Keratinocyte (primary cell): ENCODE data around the gene ZBTB38. TPM values are rescaled to one million over a fixed set of nuclear protein-coding genes. Genes with fewer than 3 reads are reported as not detected.

ENCODE experiments used
- DNase-seq: peaks from one replicate; pipeline ENCODE4 v3.0.0-alpha.2; 2011; ENCODE audit warnings: low read depth, missing footprints, low spot score
- FAIRE-seq: peaks from 2 replicates; lab custom pipeline; 2011; peaks lifted over from hg19 to GRCh38; lab: Jason Lieb, UNC
- H2AFZ ChIP-seq: 2 replicates; pipeline ENCODE4 v1.6.0; 2012; ENCODE audit warnings: low read length, control low read depth, inconsistent platforms; ENCODE audit not compliant: control insufficient read depth
- H3K27ac ChIP-seq: 2 replicates; pipeline ENCODE4 v1.5.1; 2011; ENCODE audit warnings: low read length; ENCODE audit not compliant: control insufficient read depth, insufficient read depth
- H3K27me3 ChIP-seq: 3 replicates; pipeline ENCODE4 v1.6.0; 2011; ENCODE audit warnings: low read length; ENCODE audit not compliant: control insufficient read depth, insufficient read depth; ENCODE audit errors: extremely low read depth
- H3K36me3 ChIP-seq, 2 experiments: 2 replicates in 1 of 2; 3 replicates in 1 of 2; pipeline ENCODE4 v1.5.1; 2011; ENCODE audit warnings: low read length in 2 of 2, mild to moderate bottlenecking in 1 of 2; ENCODE audit not compliant: control insufficient read depth in 2 of 2, insufficient read depth in 2 of 2; ENCODE audit errors: extremely low read depth in 1 of 2
- H3K4me1 ChIP-seq: 3 replicates; pipeline ENCODE4 v1.5.1; 2011; ENCODE audit warnings: low read length; ENCODE audit not compliant: control insufficient read depth, insufficient read depth; ENCODE audit errors: extremely low read depth
- H3K4me2 ChIP-seq: 3 replicates; pipeline ENCODE4 v1.6.0; 2011; ENCODE audit warnings: low read depth, low read length; ENCODE audit not compliant: control insufficient read depth, insufficient read depth; ENCODE audit errors: extremely low read depth
- H3K4me3 ChIP-seq, 3 experiments: fragments of 200-600 bp in 1 of 3; sonication (generic) in 1 of 3; 2 replicates in 2 of 3; 3 replicates in 1 of 3; pipeline ENCODE4 v1.5.1; 2011 to 2016; ENCODE audit warnings: low read length in 3 of 3, mild to moderate bottlenecking in 3 of 3, control low read depth in 2 of 3, inconsistent platforms in 1 of 3, low read depth in 1 of 3, mixed read lengths in 1 of 3, mixed run types in 1 of 3, moderate library complexity in 1 of 3; ENCODE audit not compliant: control insufficient read depth in 2 of 3, insufficient read depth in 2 of 3; ENCODE audit errors: extremely low read depth in 1 of 3
- H3K79me2 ChIP-seq: 2 replicates; pipeline ENCODE4 v1.6.0; 2012; ENCODE audit warnings: low read length; ENCODE audit not compliant: control insufficient read depth, insufficient read depth
- H3K9ac ChIP-seq: 3 replicates; pipeline ENCODE4 v1.6.0; 2011; ENCODE audit warnings: low read length; ENCODE audit not compliant: control insufficient read depth, insufficient read depth; ENCODE audit errors: extremely low read depth
- H3K9me1 ChIP-seq: 3 replicates; pipeline ENCODE4 v1.6.0; 2011; ENCODE audit warnings: low read length; ENCODE audit not compliant: control insufficient read depth, insufficient read depth; ENCODE audit errors: extremely low read depth
- H3K9me3 ChIP-seq: 2 replicates; pipeline ENCODE4 v1.5.1; 2012; ENCODE audit warnings: low read depth, low read length; ENCODE audit not compliant: control insufficient read depth
- H4K20me1 ChIP-seq: 3 replicates; pipeline ENCODE4 v1.6.0; 2011; ENCODE audit warnings: low read length; ENCODE audit not compliant: control insufficient read depth, insufficient read depth; ENCODE audit errors: extremely low read depth
- EZH2 ChIP-seq: IDR thresholded peaks from one replicate; pipeline ENCODE4 v1.6.1; 2012; ENCODE audit warnings: inconsistent platforms, mild to moderate bottlenecking, low read length, moderate library complexity
- dilution Hi-C: fragments of 300-500 bp; cut with MboI; formaldehyde crosslinking; loops from one replicate; pipeline ENCODE4 v1.7.0; 2020; ENCODE audit warnings: low sequenced_read_pairs; ENCODE audit not compliant: extremely low pct_ligation_motif_present
- polyA plus RNA-seq, 5 experiments: library from polyadenylated mRNA; depleted of rRNA in 3 of 5; stranded (reverse) in 3 of 5; stranded (forward) in 1 of 5; unstranded in 1 of 5; fragments of >200 nt; gene quantifications; 1 replicate in 1 of 5; 2 replicates in 3 of 5; 3 replicates in 1 of 5; pipeline versions ENCODE4 v1.2.1 to v1.2.3, GENCODE V29; 2011 to 2012; ENCODE audit warnings: missing spikeins in 2 of 5, low read depth in 1 of 5, low replicate concordance in 1 of 5
- TF ChIP-seq, protein P1 (sequence below), 3 experiments: IDR thresholded peaks in 1 of 3; conservative IDR thresholded peaks in 1 of 3; optimal IDR thresholded peaks in 1 of 3; 2 replicates in 2 of 3; 3 replicates in 1 of 3; pipeline versions ENCODE3 to v1.5.1; 2011; ENCODE audit warnings: low read length in 3 of 3, mild to moderate bottlenecking in 3 of 3, moderate library complexity in 2 of 3, control low read depth in 1 of 3, inconsistent platforms in 1 of 3; ENCODE audit not compliant: insufficient read depth in 2 of 3; ENCODE audit errors: extremely low read depth in 1 of 3

ZBTB38 gene
- polyA plus RNA-seq, 1 donor (not counting 4 experiments of a cell fraction or from before 2014, with no cell fraction given) = 34.9 TPM

GRCh38 chr3:141328286-141329166 lies 39.8 kb upstream of the ZBTB38 start:
- TF ChIP-seq, protein P1, sequence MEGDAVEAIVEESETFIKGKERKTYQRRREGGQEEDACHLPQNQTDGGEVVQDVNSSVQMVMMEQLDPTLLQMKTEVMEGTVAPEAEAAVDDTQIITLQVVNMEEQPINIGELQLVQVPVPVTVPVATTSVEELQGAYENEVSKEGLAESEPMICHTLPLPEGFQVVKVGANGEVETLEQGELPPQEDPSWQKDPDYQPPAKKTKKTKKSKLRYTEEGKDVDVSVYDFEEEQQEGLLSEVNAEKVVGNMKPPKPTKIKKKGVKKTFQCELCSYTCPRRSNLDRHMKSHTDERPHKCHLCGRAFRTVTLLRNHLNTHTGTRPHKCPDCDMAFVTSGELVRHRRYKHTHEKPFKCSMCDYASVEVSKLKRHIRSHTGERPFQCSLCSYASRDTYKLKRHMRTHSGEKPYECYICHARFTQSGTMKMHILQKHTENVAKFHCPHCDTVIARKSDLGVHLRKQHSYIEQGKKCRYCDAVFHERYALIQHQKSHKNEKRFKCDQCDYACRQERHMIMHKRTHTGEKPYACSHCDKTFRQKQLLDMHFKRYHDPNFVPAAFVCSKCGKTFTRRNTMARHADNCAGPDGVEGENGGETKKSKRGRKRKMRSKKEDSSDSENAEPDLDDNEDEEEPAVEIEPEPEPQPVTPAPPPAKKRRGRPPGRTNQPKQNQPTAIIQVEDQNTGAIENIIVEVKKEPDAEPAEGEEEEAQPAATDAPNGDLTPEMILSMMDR (optimal IDR thresholded peaks at IDR 0.05 in 1 of 3, IDR thresholded peaks at IDR 0.05 in 1 of 3, conservative IDR thresholded peaks at IDR 0.05 in 1 of 3; ENCODE audit: extremely low read depth in 1 of 3, insufficient read depth in 2 of 3, low read length in 3 of 3) = no peak
- no peak for TF ChIP-seq EZH2
- dilution Hi-C loops = no loop called here

GRCh38 chr3:141330235-141330634 lies 38.1 kb upstream of the ZBTB38 start:
- Histone ChIP-seq H3K4me2 (no peak overlapping the region), H3K79me2 (no peaks in the 10 kb centered on the region), H3K9me3 (no peaks in the 10 kb centered on the region), H3K4me1 (peaks cover 5% of the 10 kb centered on the region), H3K9me1 (no peaks in the 10 kb centered on the region), H3K36me3 (no peaks in the 10 kb centered on the region), H3K4me3 (no peak overlapping the region), H2AFZ (no peak overlapping the region), H4K20me1 (no peaks in the 10 kb centered on the region), H3K27me3 (no peaks in the 10 kb centered on the region), H3K9ac (no peak overlapping the region), H3K27ac (no peak overlapping the region)
- FAIRE-seq = no peak
- TF ChIP-seq, protein P1 (optimal IDR thresholded peaks at IDR 0.05 in 1 of 3, IDR thresholded peaks at IDR 0.05 in 1 of 3, conservative IDR thresholded peaks at IDR 0.05 in 1 of 3; ENCODE audit: extremely low read depth in 1 of 3, insufficient read depth in 2 of 3, low read length in 3 of 3) = no peak
- TF ChIP-seq EZH2 = no peak
- dilution Hi-C loops = no loop called here
- no peak for DNase-seq

More at GRCh38 chr3:141328286-141329166, 39.8 kb upstream of the ZBTB38 start:
- Histone ChIP-seq H3K9me3 (no peaks in the 10 kb centered on the region), H2AFZ (no peak overlapping the region), H3K9me1 (no peaks in the 10 kb centered on the region), H3K27ac (no peak overlapping the region), H3K36me3 (no peaks in the 10 kb centered on the region), H4K20me1 (no peaks in the 10 kb centered on the region), H3K9ac (no peak overlapping the region), H3K79me2 (no peaks in the 10 kb centered on the region), H3K4me3 (no peak overlapping the region), H3K27me3 (no peaks in the 10 kb centered on the region), H3K4me2 (no peak overlapping the region), H3K4me1 (peaks cover 5% of the 10 kb centered on the region)
- DNase-seq (no peak), FAIRE-seq (no peak)
